ENCODE data around the gene PRX.
A peak's percentile ranks its signal among the peaks of the same experiment; 100 is the strongest.

PRX gene

GRCh38 chr19:40365010-40365409 is 48.2 kb downstream of the PRX start:
- DNase-seq (ENCODE audit: low spot score), result no peak

- DNase-seq (ENCODE audit: low spot score), result no peak
These were observed 50.1 kb downstream of the PRX start for GRCh38 chr19:40363069-40363468.

GRCh38 chr19:40362160-40362559 is 51.0 kb downstream of the PRX start:
- no peak for DNase-seq (ENCODE audit: low spot score)

GRCh38 chr19:40360708-40361241 is 52.4 kb downstream of the PRX start:
- DNase-seq (ENCODE audit: low spot score), result no peak

DNA sequence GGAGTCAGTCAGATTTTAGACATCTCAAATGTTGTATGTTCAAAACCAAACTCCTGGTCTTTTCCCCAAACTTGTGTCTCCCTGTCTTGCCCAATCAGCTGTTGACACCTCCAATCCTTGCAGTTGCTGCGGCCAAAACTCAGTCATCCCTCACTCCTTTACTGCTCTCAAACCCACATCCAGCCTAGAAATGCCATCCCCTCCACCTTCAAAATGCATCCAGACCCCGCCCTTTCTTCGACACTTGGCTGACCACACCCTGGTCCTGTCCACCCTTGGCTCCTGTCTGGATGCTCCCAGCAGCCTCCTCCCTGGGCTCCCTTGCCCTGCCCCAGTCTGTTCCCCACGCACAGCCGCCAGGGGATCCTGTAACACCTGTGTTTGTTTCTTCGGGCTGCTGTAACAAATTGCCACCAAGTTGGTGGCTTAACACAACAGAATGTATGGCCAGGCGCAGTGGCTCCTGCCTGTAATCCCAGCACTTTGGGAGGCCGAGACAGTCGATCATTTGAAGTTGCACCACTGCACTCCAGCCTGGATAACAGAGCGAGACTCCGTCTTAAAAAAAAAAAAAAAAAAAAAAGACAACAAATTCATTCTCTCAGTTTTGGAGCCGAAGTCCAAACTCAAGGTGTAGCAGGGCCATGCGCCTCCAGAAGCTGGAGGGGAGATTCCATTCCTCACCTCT is 53.0 kb downstream of the PRX start:
- no peak for DNase-seq (ENCODE audit: low spot score)

GRCh38 chr19:40358773-40359172 is 54.4 kb downstream of the PRX start:
- DNase-seq (ENCODE audit: low spot score), result no peak

- DNase-seq (ENCODE audit: low spot score), result no peak
These were observed 55.5 kb downstream of the PRX start for GRCh38 chr19:40357640-40358039.

- no peak for DNase-seq (ENCODE audit: low spot score)
These were observed 56.2 kb downstream of the PRX start for GRCh38 chr19:40356681-40357595.

DNA sequence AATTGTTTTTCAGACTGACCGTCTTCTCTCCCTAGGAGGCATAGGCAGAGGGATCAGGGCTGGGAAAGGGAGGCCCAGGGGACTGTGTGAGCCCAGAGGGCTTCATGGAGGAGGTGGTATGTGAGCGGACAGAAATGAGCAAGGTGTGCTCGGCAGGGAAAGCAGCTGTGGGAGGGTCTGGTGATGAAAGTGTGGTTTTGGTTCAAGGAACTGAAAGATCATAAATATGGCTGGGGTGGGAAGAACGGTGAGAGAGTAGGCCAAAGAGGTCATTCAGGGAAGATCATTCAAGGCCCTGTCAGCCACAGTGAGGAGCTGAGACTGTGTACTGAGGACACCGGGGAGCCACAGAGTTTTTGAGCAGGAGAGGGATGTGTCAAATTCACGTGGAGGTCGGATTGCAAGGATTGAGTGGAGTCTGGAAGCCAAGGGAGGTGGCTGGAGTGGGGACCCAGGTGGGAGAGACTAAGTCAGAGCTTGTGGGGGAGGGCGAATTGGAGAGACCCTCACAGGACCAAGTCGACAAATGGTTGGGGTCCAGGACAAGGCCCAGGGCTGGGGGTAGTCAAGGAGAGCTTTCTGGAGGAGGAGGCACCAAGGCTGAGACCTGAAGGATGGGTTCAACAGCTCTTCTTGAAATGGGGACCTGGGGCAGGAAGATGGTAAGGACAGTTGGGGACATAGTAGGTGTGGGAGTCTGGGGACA is 57.0 kb downstream of the PRX start:
- DNase-seq (ENCODE audit: low spot score), result no peak

GRCh38 chr19:40348961-40349507 is 64.1 kb downstream of the PRX start:
- no peak for DNase-seq (ENCODE audit: low spot score)

GRCh38 chr19:40348125-40348913 is 64.9 kb downstream of the PRX start, which contains the start of the genes C19orf47 and PLD3:
C19orf47 (minus strand) TSS chr19:40348397; CDS start chr19:40341857, 6,540 bp downstream.
PLD3 (plus strand) TSS chr19:40348695; CDS start chr19:40366484, 17,789 bp downstream.
- peak; percentile 100 for DNase-seq (ENCODE audit: low spot score)

GRCh38 chr19:40344422-40344821 is 68.8 kb downstream of the PRX start:
- DNase-seq (ENCODE audit: low spot score), result no peak

Data from COLO829 (cell line).